Neutrophil (primary cell): Measurements from ENCODE around the gene SLC25A46.
"Not testable (repeated sequence)": the region's sequence is repeated elsewhere in the genome, so short reads cannot be mapped to it uniquely, and the experiment has no call there.

Experiments
- H3K27ac ChIP-seq: fragments of 200-600 bp; sonication (generic); 2 replicates; pipeline ENCODE4 v1.5.1; 2016; ENCODE audit warnings: mild to moderate bottlenecking, moderate library complexity
- H3K27me3 ChIP-seq: fragments of 200-600 bp; sonication (generic); 2 replicates; pipeline ENCODE4 v1.6.0; 2016; ENCODE audit warnings: mild to moderate bottlenecking
- H3K36me3 ChIP-seq: fragments of 200-600 bp; sonication (generic); 2 replicates; pipeline ENCODE4 v1.5.1; 2017
- H3K4me1 ChIP-seq, 2 experiments: fragments of 200-600 bp in 1 of 2; sonication (generic) in 1 of 2; 1 replicate in 1 of 2; 2 replicates in 1 of 2; pipeline versions ENCODE4 v1.5.1 to v1.6.1; 2013 to 2016; ENCODE audit warnings: low read depth in 1 of 2, low read length in 1 of 2, mild to moderate bottlenecking in 1 of 2, moderate library complexity in 1 of 2; ENCODE audit not compliant: control insufficient read depth in 1 of 2, insufficient read depth in 1 of 2
- H3K4me3 ChIP-seq, 2 experiments: fragments of 200-600 bp in 1 of 2; sonication (generic) in 1 of 2; 1 replicate in 1 of 2; 2 replicates in 1 of 2; pipeline ENCODE4 v1.5.1; 2013 to 2016; ENCODE audit warnings: low read depth in 1 of 2, low read length in 1 of 2, mild to moderate bottlenecking in 1 of 2, moderate library complexity in 1 of 2
- H3K9me3 ChIP-seq: fragments of 200-600 bp; sonication (generic); 2 replicates; pipeline ENCODE4 v1.5.1; 2016
- TF ChIP-seq, protein P1 (sequence below): fragments of 200-600 bp; sonication (generic); IDR thresholded peaks from 2 replicates; pipeline ENCODE4 v1.5.1; 2016; ENCODE audit warnings: antibody characterized with exemption

Gene SLC25A46

DNA sequence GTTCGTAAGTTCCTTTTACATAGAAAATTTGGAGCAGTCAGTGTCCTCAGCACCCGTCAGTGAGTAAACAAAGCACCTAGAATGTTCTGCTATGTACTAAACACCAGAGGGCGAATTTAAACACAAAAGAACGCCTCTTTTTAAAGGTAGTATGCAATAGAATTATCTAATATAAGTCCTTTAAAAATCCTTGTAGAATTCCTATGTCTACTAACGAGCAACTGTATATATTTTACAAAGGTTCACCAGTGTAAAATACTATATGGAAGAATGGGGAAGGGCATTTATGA lies 11.8 kb upstream of the SLC25A46 start:
- no peak overlapping the region for H3K27ac ChIP-seq
- H3K4me3 ChIP-seq = peak overlapping the region; percentile 50 to 57
- no peaks in the 10 kb centered on the region for H3K9me3 ChIP-seq
- no peaks in the 10 kb centered on the region for H3K36me3 ChIP-seq
- H3K27me3 ChIP-seq = no peaks in the 10 kb centered on the region
- H3K4me1 ChIP-seq = peaks cover 4 to 7% of the 10 kb centered on the region in 2 experiments
- TF ChIP-seq, protein P1, sequence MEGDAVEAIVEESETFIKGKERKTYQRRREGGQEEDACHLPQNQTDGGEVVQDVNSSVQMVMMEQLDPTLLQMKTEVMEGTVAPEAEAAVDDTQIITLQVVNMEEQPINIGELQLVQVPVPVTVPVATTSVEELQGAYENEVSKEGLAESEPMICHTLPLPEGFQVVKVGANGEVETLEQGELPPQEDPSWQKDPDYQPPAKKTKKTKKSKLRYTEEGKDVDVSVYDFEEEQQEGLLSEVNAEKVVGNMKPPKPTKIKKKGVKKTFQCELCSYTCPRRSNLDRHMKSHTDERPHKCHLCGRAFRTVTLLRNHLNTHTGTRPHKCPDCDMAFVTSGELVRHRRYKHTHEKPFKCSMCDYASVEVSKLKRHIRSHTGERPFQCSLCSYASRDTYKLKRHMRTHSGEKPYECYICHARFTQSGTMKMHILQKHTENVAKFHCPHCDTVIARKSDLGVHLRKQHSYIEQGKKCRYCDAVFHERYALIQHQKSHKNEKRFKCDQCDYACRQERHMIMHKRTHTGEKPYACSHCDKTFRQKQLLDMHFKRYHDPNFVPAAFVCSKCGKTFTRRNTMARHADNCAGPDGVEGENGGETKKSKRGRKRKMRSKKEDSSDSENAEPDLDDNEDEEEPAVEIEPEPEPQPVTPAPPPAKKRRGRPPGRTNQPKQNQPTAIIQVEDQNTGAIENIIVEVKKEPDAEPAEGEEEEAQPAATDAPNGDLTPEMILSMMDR = no peak

DNA sequence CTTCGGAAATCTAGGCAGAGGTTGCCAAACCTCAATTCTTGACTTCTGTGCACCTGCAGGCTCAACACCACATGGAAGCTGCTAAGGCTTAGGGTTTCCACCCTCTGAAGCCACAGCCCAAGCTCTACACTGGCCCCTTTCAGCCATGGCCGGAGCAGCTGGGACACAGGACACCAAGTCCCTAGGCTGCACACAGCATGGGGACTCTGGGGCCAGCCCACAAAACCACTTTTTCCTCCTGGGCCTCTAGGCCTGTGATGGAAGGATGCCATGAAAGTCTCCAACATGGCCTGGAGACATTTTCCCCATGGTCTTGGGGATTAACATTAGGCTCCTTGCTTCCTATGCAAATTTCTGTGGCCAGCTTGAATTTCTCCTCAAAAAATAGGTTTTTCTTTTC lies 7.3 kb upstream of the SLC25A46 start:
- H3K36me3 ChIP-seq, H3K27ac ChIP-seq, H3K4me1 ChIP-seq, H3K4me3 ChIP-seq, H3K9me3 ChIP-seq: not testable (repeated sequence)
- H3K27me3 ChIP-seq = peaks cover 31% of the 10 kb centered on the region

DNA sequence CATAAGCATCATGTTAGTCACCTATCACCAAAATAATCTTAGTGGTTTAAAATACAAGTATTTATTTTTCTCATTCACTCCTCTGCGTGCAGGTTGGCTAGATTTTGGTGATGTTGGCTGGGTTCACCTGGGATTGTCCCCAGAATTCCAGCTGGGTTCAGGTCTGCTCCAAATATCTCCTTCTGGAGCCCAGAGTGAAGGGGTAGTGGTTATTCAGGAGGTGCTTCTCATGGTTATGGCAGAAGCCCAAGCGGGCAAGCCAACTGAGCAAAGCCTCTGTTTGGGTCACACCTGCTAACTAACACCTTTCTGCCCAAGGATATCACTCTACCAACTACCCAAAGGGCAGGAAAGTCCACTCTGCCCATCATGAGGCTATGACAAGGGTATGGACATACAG lies 4.7 kb upstream of the SLC25A46 start:
- Histone ChIP-seq H3K9me3 (no peaks in the 10 kb centered on the region), H3K4me1 (peaks cover 7% of the 10 kb centered on the region in 2 experiments), H3K36me3 (no peaks in the 10 kb centered on the region), H3K27ac (no peak overlapping the region), H3K27me3 (peaks cover 49% of the 10 kb centered on the region), H3K4me3 (no peak overlapping the region)
- TF ChIP-seq, protein P1 = no peak

DNA sequence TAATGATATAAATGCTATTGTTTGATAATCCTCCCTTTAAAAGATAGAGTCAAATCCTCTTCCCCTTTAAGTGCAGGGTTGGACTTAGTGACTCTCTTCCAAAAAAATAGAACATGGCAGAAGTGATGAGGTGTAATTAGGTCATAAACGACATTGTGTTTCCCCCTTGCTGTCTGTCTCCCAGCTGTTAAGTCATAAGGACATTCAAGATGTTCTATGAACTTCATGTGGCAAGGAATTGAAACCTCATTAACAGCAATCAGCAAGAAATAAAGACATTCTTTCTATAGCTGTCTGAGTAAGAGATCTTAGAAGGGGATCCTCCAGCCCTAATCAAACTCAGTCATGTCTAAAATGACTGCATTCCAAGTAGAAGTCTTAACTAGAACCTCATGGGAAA lies 3.3 kb upstream of the SLC25A46 start:
- no peaks in the 10 kb centered on the region for H3K36me3 ChIP-seq

GRCh38 chr5:110736753-110737152 lies 2.1 kb upstream of the SLC25A46 start:
- TF ChIP-seq, protein P1 = no peak
- no peaks in the 10 kb centered on the region for H3K9me3 ChIP-seq

More for the DNA sequence above, 3.3 kb upstream of the SLC25A46 start:
- Histone ChIP-seq H3K9me3 (no peaks in the 10 kb centered on the region), H3K4me3 (no peak overlapping the region), H3K4me1 (peaks cover 12 to 14% of the 10 kb centered on the region in 2 experiments), H3K27me3 (peaks cover 49% of the 10 kb centered on the region), H3K27ac (no peak overlapping the region)
- TF ChIP-seq, protein P1 = no peak

GRCh38 chr5:110738503-110738811 lies 350 bp upstream of the SLC25A46 start:
- Histone ChIP-seq H3K4me3 (peak overlapping the region; percentile 77 to 89), H3K36me3 (no peaks in the 10 kb centered on the region), H3K27ac (peak overlapping the region; percentile 75), H3K9me3 (no peaks in the 10 kb centered on the region), H3K4me1 (peaks cover 12 to 14% of the 10 kb centered on the region in 2 experiments), H3K27me3 (peaks cover 48% of the 10 kb centered on the region)
- TF ChIP-seq, protein P1 = no peak

More at GRCh38 chr5:110736753-110737152, 2.1 kb upstream of the SLC25A46 start:
- Histone ChIP-seq H3K27ac (no peak overlapping the region), H3K4me1 (peaks cover 12 to 14% of the 10 kb centered on the region in 2 experiments), H3K4me3 (no peak overlapping the region), H3K27me3 (peaks cover 49% of the 10 kb centered on the region), H3K36me3 (no peaks in the 10 kb centered on the region)
